Transverse colon (tissue), 4 donors: ENCODE data around the gene PDILT. TPM values are rescaled to one million over a fixed set of nuclear protein-coding genes. Genes with fewer than 3 reads are reported as not detected.

ENCODE experiments used
- DNase-seq: peaks from one replicate; pipeline ENCODE4 v3.0.0-alpha.2; 2019
- H3K27ac ChIP-seq, 4 donors: fragments of 200-600 bp; sonication (generic); 2 replicates each; pipeline ENCODE4 v1.5.1; 2016 to 2018; ENCODE audit warnings: inconsistent platforms in 4 of 4
- H3K27me3 ChIP-seq: fragments of 200-600 bp; sonication (generic); 2 replicates; pipeline ENCODE4 v1.5.1; 2017; ENCODE audit warnings: inconsistent platforms
- H3K36me3 ChIP-seq, 4 donors: fragments of 200-600 bp; sonication (generic); 2 replicates each; pipeline ENCODE4 v1.5.1; 2017 to 2019; ENCODE audit warnings: inconsistent platforms in 4 of 4
- H3K4me1 ChIP-seq, 4 donors: fragments of 200-600 bp; sonication (generic); 2 replicates each; pipeline ENCODE4 v1.5.1; 2017 to 2020; ENCODE audit warnings: inconsistent platforms in 4 of 4
- H3K4me3 ChIP-seq, 4 donors: fragments of 200-600 bp; sonication (generic); 1 replicate in 1 of 4; 2 replicates in 3 of 4; pipeline versions ENCODE4 v1.5.1 to v1.6.1; 2017 to 2019; ENCODE audit warnings: inconsistent platforms in 4 of 4
- H3K9me3 ChIP-seq, 2 donors: fragments of 200-600 bp; sonication (generic); 2 replicates each; pipeline ENCODE4 v1.5.1; 2017 to 2019; ENCODE audit warnings: inconsistent platforms in 2 of 2
- CTCF ChIP-seq, 5 experiments: fragments of 200-600 bp in 3 of 5; fragments of 450-650 bp in 2 of 5; sonication (generic) in 3 of 5; IDR thresholded peaks; 1 replicate in 2 of 5; 2 replicates in 3 of 5; pipeline ENCODE4 v1.5.1; 2016 to 2017; ENCODE audit warnings: antibody characterized with exemption in 5 of 5, inconsistent platforms in 3 of 5, mild to moderate bottlenecking in 2 of 5, moderate library complexity in 1 of 5
- EP300 ChIP-seq: sonication (generic); formaldehyde crosslinking; IDR thresholded peaks from one replicate; pipeline ENCODE4 v1.6.1; 2017; ENCODE audit warnings: antibody characterized with exemption, low read depth
- POLR2A ChIP-seq: fragments of 450-650 bp; IDR thresholded peaks from one replicate; pipeline ENCODE4 v1.6.1; 2016; ENCODE audit warnings: antibody characterized with exemption, mild to moderate bottlenecking, moderate library complexity
- POLR2AphosphoS5 ChIP-seq, 3 donors: sonication (generic); formaldehyde crosslinking; IDR thresholded peaks; one replicate each; pipeline ENCODE4 v1.6.1; 2016; ENCODE audit warnings: antibody characterized with exemption in 3 of 3
- WGBS, 2 donors: methylation state at CpG; one replicate each; pipeline ENCODE4 v1.1.5; 2018; ENCODE audit warnings: low coverage in 1 of 2; 5-methylcytosine and 5-hydroxymethylcytosine counted together
- in situ Hi-C, 4 donors: fragments of 200-750 bp; cut with MboI; loops; one replicate each; pipeline versions ENCODE4 v1.15.0 to v1.15.1; 2017; ENCODE audit warnings: low sequenced_read_pairs in 3 of 4, low pct_ligation_motif_present in 1 of 4, low pct_unique_long_range_greater_than_20kb in 1 of 4
- intact Hi-C: fragments of 100-400 bp; cut with DNase I; formaldehyde crosslinking; loops from one replicate; pipeline ENCODE4 v1.15.1; 2023; ENCODE audit warnings: low total_unique reads
- total RNA-seq, 4 donors: library from RNA; depleted of rRNA; stranded (reverse); fragments of >200 nt; gene quantifications; one replicate each; pipeline ENCODE4 v1.1.0, GENCODE V29; 2016

Gene PDILT
- total RNA-seq, 4 donors from 2014 or later = not detected

GRCh38 chr16:20401066-20401465, 3.5 kb downstream of the PDILT start:
- 20 to 31% methylated on average over 2 of the region's 2 CpGs for WGBS, 2 donors
- DNase-seq = no peak
- no peak for TF ChIP-seq POLR2AphosphoS5 (IDR thresholded peaks at IDR 0.05)
- TF ChIP-seq CTCF (IDR thresholded peaks at IDR 0.05) = no peak
- no peak for TF ChIP-seq POLR2A
- TF ChIP-seq EP300 = no peak
- Histone ChIP-seq H3K27me3 (no peaks in the 10 kb centered on the region), H3K4me1 (no peaks in the 10 kb centered on the region), H3K4me3 (no peak overlapping the region), H3K9me3 (no peaks in the 10 kb centered on the region), H3K27ac (no peak overlapping the region), H3K36me3 (no peaks in the 10 kb centered on the region)
- intact Hi-C loops = no loop called here
- in situ Hi-C loops = no loop called here

- H3K9me3 ChIP-seq = no peaks in the 10 kb centered on the region
- H3K4me3 ChIP-seq = no peak overlapping the region
- TF ChIP-seq POLR2A (no peak), CTCF (IDR thresholded peaks at IDR 0.05) (no peak), EP300 (no peak), POLR2AphosphoS5 (IDR thresholded peaks at IDR 0.05) (no peak)
- WGBS, 2 donors = 48 to 62% methylated on average over 2 to 4 of the region's 7 CpGs
- intact Hi-C loops = no loop called here
- no peaks in the 10 kb centered on the region for H3K36me3 ChIP-seq
- in situ Hi-C loops = loop anchor here in 2 of 4 donors (25.0 kb wide), 2 partner anchors 487 to 837 kb away; partner anchors contain the start of gene VPS35L (in 1 of the 2)
- no peak overlapping the region for H3K27ac ChIP-seq
- no peaks in the 10 kb centered on the region for H3K27me3 ChIP-seq
- no peak for DNase-seq
- H3K4me1 ChIP-seq = peaks cover 0 to 7% (median 0%) of the 10 kb centered on the region in 4 donors
Measured at GRCh38 chr16:20399185-20399584, 5.4 kb downstream of the PDILT start.

GRCh38 chr16:20398603-20399002, 5.9 kb downstream of the PDILT start:
- 79% methylated on average over 3 of the region's 3 CpGs; no CpG with 5 or more reads in 1 of the 2 donors for WGBS, 2 donors
- no peak overlapping the region for H3K27ac ChIP-seq
- no peak for TF ChIP-seq POLR2AphosphoS5 (IDR thresholded peaks at IDR 0.05)
- intact Hi-C loops = no loop called here
- H3K36me3 ChIP-seq = no peaks in the 10 kb centered on the region
- peaks cover 0 to 12% (median 0%) of the 10 kb centered on the region in 4 donors for H3K4me1 ChIP-seq
- in situ Hi-C loops = loop anchor here in 2 of 4 donors (25.0 kb wide), 2 partner anchors 486 to 836 kb away; partner anchors contain the start of gene VPS35L (in 1 of the 2)
- no peak overlapping the region for H3K4me3 ChIP-seq
- no peaks in the 10 kb centered on the region for H3K9me3 ChIP-seq
- no peak for DNase-seq
- no peaks in the 10 kb centered on the region for H3K27me3 ChIP-seq

- Histone ChIP-seq H3K9me3 (no peaks in the 10 kb centered on the region), H3K27ac (no peak overlapping the region), H3K27me3 (no peaks in the 10 kb centered on the region), H3K4me3 (no peak overlapping the region), H3K36me3 (no peaks in the 10 kb centered on the region), H3K4me1 (peaks cover 0 to 14% (median 0%) of the 10 kb centered on the region in 4 donors)
- WGBS, 2 donors = 82% methylated on average over 7 of the region's 7 CpGs; no CpG with 5 or more reads in 1 of the 2 donors
- no peak for TF ChIP-seq EP300
- TF ChIP-seq CTCF (IDR thresholded peaks at IDR 0.05) = no peak
- no peak for TF ChIP-seq POLR2A
- TF ChIP-seq POLR2AphosphoS5 (IDR thresholded peaks at IDR 0.05) = no peak
- no peak for DNase-seq
- intact Hi-C loops = no loop called here
- in situ Hi-C loops = loop anchor here in 2 of 4 donors (25.0 kb wide), 2 partner anchors 485 to 835 kb away; partner anchors contain the start of gene VPS35L (in 1 of the 2)
Measured at GRCh38 chr16:20397468-20398074, 7.0 kb downstream of the PDILT start.
